ENCODE measurements around the gene FBXO33.

FBXO33 gene

GRCh38 chr14:39376667-39377403, 55.4 kb downstream of the FBXO33 start:
- no peak overlapping the region for H3K4me3 ChIP-seq (replicated peaks; ENCODE audit: low read depth, low read length)
- peak; percentile 41 for DNase-seq (ENCODE audit: low read depth)
- no peak for TF ChIP-seq CTCF (IDR thresholded peaks at IDR 0.05; ENCODE audit: low read length, missing control alignments)

- no peak overlapping the region for H3K4me3 ChIP-seq (replicated peaks; ENCODE audit: low read depth, low read length)
- no peak for TF ChIP-seq CTCF (IDR thresholded peaks at IDR 0.05; ENCODE audit: low read length, missing control alignments)
- DNase-seq (ENCODE audit: low read depth), result peak; percentile 62
Measured at GRCh38 chr14:39374851-39375250, 57.4 kb downstream of the FBXO33 start.

GRCh38 chr14:39372656-39373055, 59.6 kb downstream of the FBXO33 start:
- TF ChIP-seq CTCF (IDR thresholded peaks at IDR 0.05; ENCODE audit: low read length, missing control alignments), result no peak
- no peak overlapping the region for H3K4me3 ChIP-seq (replicated peaks; ENCODE audit: low read depth, low read length)
- DNase-seq (ENCODE audit: low read depth), result peak; percentile 45

GRCh38 chr14:39370415-39370814, 61.8 kb downstream of the FBXO33 start:
- DNase-seq (ENCODE audit: low read depth), result no peak
- no peak for TF ChIP-seq CTCF (IDR thresholded peaks at IDR 0.05; ENCODE audit: low read length, missing control alignments)
- H3K4me3 ChIP-seq (replicated peaks; ENCODE audit: low read depth, low read length), result no peak overlapping the region

GRCh38 chr14:39369029-39369428, 63.2 kb downstream of the FBXO33 start:
- no peak for TF ChIP-seq CTCF (IDR thresholded peaks at IDR 0.05; ENCODE audit: low read length, missing control alignments)
- no peak for DNase-seq (ENCODE audit: low read depth)
- H3K4me3 ChIP-seq (replicated peaks; ENCODE audit: low read depth, low read length), result no peak overlapping the region

- no peak overlapping the region for H3K4me3 ChIP-seq (replicated peaks; ENCODE audit: low read depth, low read length)
- TF ChIP-seq CTCF (IDR thresholded peaks at IDR 0.05; ENCODE audit: low read length, missing control alignments), result peak; percentile 65
- DNase-seq (ENCODE audit: low read depth), result peak; percentile 86
Measured at GRCh38 chr14:39368261-39368959, 63.8 kb downstream of the FBXO33 start.
